Vagina (tissue), 2 donors: Measurements from ENCODE around the gene ASPG. TPM values are rescaled to one million over a fixed set of nuclear protein-coding genes. Genes with fewer than 3 reads are reported as not detected.

ENCODE experiments used
- DNase-seq, 2 donors: peaks; one replicate each; pipeline ENCODE4 v3.0.0-alpha.2; 2017; ENCODE audit errors: extremely low spot score in 2 of 2
- H3K27ac ChIP-seq: fragments of 200-600 bp; sonication (generic); one replicate; pipeline ENCODE4 v1.5.1; 2019
- H3K27me3 ChIP-seq: fragments of 200-600 bp; sonication (generic); one replicate; pipeline ENCODE4 v1.5.1; 2019
- H3K36me3 ChIP-seq, 2 donors: fragments of 200-600 bp; sonication (generic); one replicate each; pipeline ENCODE4 v1.5.1; 2017 to 2019
- H3K4me1 ChIP-seq: fragments of 200-600 bp; sonication (generic); one replicate; pipeline ENCODE4 v1.5.1; 2019
- H3K4me3 ChIP-seq, 2 donors: fragments of 200-600 bp; sonication (generic); 1 replicate in 1 of 2; 2 replicates in 1 of 2; pipeline ENCODE4 v1.5.1; 2016 to 2019
- H3K9me3 ChIP-seq: fragments of 200-600 bp; sonication (generic); one replicate; pipeline ENCODE4 v1.5.1; 2019
- CTCF ChIP-seq, 3 experiments: fragments of 450-650 bp in 2 of 3; fragments of 200-600 bp in 1 of 3; sonication (generic) in 1 of 3; IDR thresholded peaks; one replicate each; pipeline ENCODE4 v1.5.1; 2017 to 2019; ENCODE audit warnings: antibody characterized with exemption in 3 of 3, mild to moderate bottlenecking in 2 of 3, moderate library complexity in 2 of 3
- POLR2A ChIP-seq, 2 donors: fragments of 450-650 bp; IDR thresholded peaks; one replicate each; pipeline ENCODE4 v1.6.1; 2017; ENCODE audit warnings: antibody characterized with exemption in 2 of 2, mild to moderate bottlenecking in 2 of 2, moderate library complexity in 2 of 2
- POLR2AphosphoS5 ChIP-seq, 2 donors: sonication (generic); formaldehyde crosslinking; IDR thresholded peaks; one replicate each; pipeline ENCODE4 v1.9.0; 2017; ENCODE audit warnings: antibody characterized with exemption in 2 of 2, mild to moderate bottlenecking in 2 of 2, low read depth in 1 of 2; ENCODE audit not compliant: insufficient read depth in 1 of 2
- intact Hi-C: fragments of 100-400 bp; cut with DNase I; formaldehyde crosslinking; loops from one replicate; pipeline ENCODE4 v1.15.1; 2023
- total RNA-seq: library from RNA; depleted of rRNA; stranded (reverse); fragments of >200 nt; gene quantifications from one replicate; pipeline ENCODE4 v1.2.3, GENCODE V29; 2016

Gene ASPG
- total RNA-seq, 1 donor from 2014 or later = 3.7 TPM

GRCh38 chr14:104094056-104094708 is 8.7 kb downstream of the ASPG start:
- Histone ChIP-seq H3K36me3 (no peaks in the 10 kb centered on the region), H3K4me3 (no peak overlapping the region), H3K4me1 (peaks cover 7% of the 10 kb centered on the region), H3K27me3 (no peaks in the 10 kb centered on the region), H3K27ac (no peak overlapping the region), H3K9me3 (no peaks in the 10 kb centered on the region)
- no peak for TF ChIP-seq CTCF (IDR thresholded peaks at IDR 0.05)
- no peak for TF ChIP-seq POLR2AphosphoS5 (IDR thresholded peaks at IDR 0.05; ENCODE audit: insufficient read depth in 1 of 2, low read depth in 1 of 2)
- no peak for TF ChIP-seq POLR2A (IDR thresholded peaks at IDR 0.05)
- intact Hi-C loops = no loop called here
- DNase-seq = no peak

GRCh38 chr14:104094709-104095425 is 9.4 kb downstream of the ASPG start:
- intact Hi-C loops = no loop called here

GRCh38 chr14:104095426-104096310 is 10.2 kb downstream of the ASPG start:
- Histone ChIP-seq H3K4me3 (no peak overlapping the region), H3K27ac (no peak overlapping the region), H3K27me3 (no peaks in the 10 kb centered on the region), H3K9me3 (no peaks in the 10 kb centered on the region), H3K36me3 (no peaks in the 10 kb centered on the region), H3K4me1 (peaks cover 12% of the 10 kb centered on the region)
- intact Hi-C loops = no loop called here
- no peak for DNase-seq
- TF ChIP-seq POLR2AphosphoS5 (IDR thresholded peaks at IDR 0.05; ENCODE audit: insufficient read depth in 1 of 2, low read depth in 1 of 2) (no peak), POLR2A (IDR thresholded peaks at IDR 0.05) (no peak), CTCF (IDR thresholded peaks at IDR 0.05) (no peak)

More at GRCh38 chr14:104094709-104095425, 9.4 kb downstream of the ASPG start:
- Histone ChIP-seq H3K4me1 (peaks cover 7% of the 10 kb centered on the region), H3K27ac (no peak overlapping the region), H3K4me3 (no peak overlapping the region), H3K9me3 (no peaks in the 10 kb centered on the region), H3K27me3 (no peaks in the 10 kb centered on the region), H3K36me3 (no peaks in the 10 kb centered on the region)
- no peak for DNase-seq
- TF ChIP-seq CTCF (IDR thresholded peaks at IDR 0.05) = peak; percentile 54 to 70 (median 57)
- TF ChIP-seq POLR2A (IDR thresholded peaks at IDR 0.05) = no peak
- no peak for TF ChIP-seq POLR2AphosphoS5 (IDR thresholded peaks at IDR 0.05; ENCODE audit: insufficient read depth in 1 of 2, low read depth in 1 of 2)

GRCh38 chr14:104096318-104096717 is 10.8 kb downstream of the ASPG start:
- peaks cover 12% of the 10 kb centered on the region for H3K4me1 ChIP-seq
- H3K27me3 ChIP-seq = no peaks in the 10 kb centered on the region
- H3K9me3 ChIP-seq = no peaks in the 10 kb centered on the region
- H3K27ac ChIP-seq = no peak overlapping the region
- H3K4me3 ChIP-seq = no peak overlapping the region
- no peaks in the 10 kb centered on the region for H3K36me3 ChIP-seq
- intact Hi-C loops = no loop called here
- no peak for DNase-seq
- no peak for TF ChIP-seq POLR2AphosphoS5 (IDR thresholded peaks at IDR 0.05; ENCODE audit: insufficient read depth in 1 of 2, low read depth in 1 of 2)
- TF ChIP-seq CTCF (IDR thresholded peaks at IDR 0.05) = no peak
- TF ChIP-seq POLR2A (IDR thresholded peaks at IDR 0.05) = no peak
